HG03135 (cell line): ENCODE data around the gene CBR3.

Source experiments
- ATAC-seq: cut with Tn5 transposase; IDR thresholded peaks from one replicate; pipeline ENCODE4 v1.9.1; 2021; ENCODE audit warnings: mild to moderate bottlenecking, moderate library complexity; ENCODE audit not compliant: unreplicated experiment

CBR3 gene

DNA sequence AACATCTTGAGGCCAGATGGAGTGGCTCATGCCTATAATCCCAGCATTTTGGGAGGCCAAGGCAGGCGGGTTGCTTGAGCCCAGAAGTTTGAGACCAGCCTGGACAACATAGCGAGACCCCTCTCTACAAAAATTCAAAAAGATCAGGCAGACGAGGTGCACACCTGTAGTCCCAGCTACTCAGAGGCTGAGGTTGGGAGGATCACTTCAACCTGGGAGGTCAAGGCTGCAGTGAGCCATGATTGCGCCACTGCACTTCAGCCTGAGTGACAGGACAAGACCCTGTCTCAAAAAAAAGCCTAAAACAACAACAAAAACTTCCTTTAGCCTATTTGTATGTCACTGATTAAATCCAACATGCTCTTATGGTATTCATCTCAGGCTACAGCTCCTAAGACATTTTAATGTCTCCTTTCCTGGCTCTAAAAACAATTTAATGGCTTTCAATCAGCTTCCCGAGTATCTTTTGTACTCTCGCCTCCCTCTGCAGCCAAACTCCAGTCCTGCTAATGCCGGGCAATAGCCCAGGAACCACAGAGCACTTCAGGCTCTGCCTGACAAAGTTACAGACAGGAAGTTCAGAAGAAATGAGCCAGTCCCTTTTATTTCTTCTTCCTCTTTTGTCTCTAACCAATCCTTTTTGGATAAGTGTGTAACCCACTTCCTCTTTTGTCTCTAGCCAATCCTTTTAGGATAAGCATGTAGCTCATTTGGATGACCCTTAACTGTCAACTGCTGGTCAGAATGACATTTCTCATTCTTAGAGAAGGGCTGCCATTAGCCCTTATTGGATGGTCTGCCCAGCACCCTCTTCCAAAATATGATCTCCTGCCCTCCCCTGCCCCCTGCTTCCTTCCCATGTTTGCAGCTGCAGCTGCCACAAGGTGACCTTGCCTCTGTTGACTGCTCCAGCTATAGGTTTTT lies 15.2 kb downstream of the CBR3 start:
- ATAC-seq, result peak; percentile 52

DNA sequence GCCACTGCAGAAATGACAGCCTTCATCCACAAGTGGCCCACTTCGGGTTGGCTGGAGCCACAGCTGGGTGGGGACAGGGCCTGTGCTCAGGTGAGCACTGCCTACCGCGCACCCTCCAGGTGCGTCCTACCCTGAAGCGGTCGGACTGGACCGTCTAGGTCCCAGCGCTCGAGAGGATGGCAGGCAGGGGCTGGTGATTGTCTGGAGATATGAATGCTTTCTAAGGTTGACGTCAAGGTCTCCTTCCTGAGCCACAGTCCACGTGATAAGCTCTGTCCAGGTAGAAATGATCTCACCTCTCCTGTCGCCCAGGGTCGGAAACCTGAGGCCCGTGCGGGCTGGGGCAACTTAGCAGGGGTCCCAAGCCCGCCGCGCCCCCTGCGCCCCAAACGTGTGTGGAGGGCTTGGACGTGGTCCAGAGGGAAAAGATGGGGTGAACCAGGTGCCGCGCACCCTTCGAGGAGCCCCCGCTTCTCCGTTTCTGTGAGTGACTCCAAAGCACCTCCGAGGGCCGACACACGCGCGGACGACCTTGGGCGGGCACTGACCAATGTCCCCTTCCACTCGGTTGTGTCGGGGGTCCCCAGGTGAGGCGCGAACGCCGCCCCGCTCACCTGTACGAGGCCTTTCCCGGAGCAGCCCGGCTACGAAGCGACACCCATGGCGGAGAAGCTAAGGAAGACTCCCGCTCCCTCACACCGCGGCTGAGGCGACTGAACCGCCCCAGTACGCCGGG lies 20.9 kb downstream of the CBR3 start:
- ATAC-seq, result no peak

DNA sequence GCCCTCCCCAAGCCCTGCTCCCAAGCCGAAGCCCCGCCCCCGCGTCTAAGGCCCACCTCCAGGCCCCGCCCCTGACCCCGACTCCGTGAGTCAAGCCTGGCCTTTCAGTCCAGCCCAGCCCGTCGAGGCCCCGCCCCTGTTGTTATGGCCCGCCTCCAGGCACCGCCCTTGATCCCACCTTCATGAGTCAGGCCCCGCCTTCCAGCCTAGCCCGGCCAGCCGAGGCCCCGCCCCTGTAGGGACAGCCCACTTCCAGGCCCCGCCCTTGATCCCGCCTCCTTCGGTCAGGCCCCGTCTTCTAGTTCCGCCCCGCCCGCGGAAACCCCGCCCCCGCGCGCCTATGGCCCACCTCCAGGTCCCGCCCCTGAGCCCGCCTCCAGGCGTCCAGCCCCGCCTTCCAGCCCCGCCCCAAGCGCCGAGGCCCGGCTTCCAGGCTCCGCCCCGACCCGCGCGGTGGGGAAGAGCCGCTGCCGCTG lies 21.5 kb downstream of the CBR3 start:
- ATAC-seq, result peak; percentile 94

DNA sequence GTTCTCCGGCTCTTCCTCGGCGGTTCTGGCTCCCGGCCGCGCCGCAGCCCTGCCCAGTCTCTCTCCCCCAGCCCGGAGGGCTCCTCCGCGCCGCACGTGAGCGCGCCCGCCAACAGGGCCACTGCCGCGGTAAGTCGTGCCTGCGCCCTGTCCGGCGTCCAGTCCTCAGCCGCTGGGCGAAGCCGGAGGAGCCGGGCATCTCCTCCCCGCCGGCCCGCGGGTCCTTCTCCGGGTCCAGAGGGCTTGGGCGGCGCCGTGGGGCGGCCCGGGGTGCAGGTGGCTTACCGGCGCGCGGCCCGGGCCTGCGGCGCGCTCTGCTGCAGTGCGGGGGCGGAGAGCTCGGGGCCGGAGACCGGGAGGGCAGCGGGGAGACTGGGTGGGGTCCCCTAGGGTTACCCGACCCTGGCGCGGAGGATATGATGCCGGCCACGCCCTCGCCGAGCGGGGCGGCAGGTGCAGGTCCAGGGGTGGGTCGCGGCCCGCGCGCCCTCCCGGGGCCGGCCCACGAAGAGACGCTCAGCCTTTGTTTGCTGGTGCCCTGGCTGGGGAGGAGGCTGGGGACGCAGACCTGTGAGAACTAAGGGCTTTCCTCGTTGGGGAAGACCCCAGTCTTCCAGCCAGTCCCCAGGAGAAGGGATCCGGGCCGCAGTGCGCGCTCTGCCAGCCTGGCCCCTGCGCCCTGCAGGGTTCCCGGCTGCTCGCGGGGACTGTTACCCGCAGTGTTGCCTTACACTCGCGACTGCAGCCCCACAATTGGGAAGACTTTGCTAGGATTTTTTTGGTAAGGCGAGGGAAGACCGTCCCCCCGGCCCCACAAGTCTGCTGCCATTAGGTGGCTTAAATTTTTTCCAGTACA lies 22.2 kb downstream of the CBR3 start, which contains the start of gene DOP1B:
DOP1B (plus strand) TSS at position 10 of the 856 bp plus-strand sequence. CDS start 7,910 bp downstream, outside the sequence.
- ATAC-seq, result peak; percentile 16

DNA sequence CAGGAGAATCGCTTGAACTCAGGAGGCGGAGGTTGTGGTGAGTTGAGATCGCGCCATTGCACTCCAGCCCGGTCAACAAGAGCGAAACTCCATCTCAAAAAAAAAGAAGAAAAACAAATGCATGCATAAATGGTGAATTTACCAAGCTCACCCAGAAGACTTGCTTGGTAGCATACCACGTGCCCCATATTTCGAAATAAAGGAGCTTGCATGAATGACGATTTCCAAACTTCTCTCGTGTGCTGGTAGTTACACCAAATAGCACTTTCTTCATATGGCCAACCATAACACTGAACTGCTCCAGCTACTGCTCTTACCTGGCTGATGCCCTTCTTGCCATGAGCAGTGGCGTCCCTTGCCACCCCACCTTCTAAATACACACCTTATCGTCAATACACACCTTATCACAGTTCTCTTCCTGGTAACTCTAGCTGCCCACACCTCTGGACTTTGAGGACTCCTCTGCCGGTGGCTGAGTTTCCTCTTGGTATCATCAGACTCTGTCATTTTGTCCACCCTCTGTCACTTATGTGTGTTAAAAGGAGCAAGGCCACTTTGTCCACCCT lies 24.6 kb downstream of the CBR3 start:
- ATAC-seq, result no peak

DNA sequence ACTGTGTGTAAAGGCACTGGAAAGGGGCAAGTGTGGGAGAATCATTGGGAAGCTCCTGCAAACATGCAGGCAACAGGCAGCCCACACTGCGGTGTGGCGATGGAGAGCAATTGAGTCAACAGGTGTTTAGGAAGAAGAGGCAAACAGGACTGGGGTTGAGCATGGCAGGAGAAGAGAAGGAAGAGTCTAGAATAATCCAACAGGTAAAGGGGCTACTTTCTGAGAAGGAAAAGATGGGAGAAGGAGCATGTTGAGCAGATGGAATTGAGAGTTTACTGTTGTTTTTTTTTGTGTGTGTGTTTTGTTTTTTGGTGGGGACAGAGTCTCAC lies 25.9 kb downstream of the CBR3 start:
- no peak for ATAC-seq

DNA sequence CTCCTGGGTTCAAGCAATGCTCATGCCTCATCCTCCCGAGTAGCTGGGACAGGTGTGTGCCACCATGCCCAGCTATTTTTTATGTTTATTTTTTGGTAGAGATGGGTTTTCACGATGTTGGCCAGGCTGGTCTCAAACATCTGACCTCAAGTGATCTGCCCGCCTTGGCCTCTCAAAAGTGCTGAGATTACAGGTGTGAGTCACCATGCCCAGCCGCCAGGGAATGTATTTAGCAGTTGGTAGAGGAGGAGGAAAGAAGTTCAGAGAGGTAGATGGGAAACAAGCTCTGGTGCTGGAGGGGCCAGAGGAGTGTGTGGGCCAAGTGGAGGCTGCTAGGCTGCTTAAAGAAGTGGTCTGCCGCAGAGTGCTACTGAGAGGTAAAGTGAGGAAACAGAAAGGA lies 27.8 kb downstream of the CBR3 start:
- no peak for ATAC-seq

DNA sequence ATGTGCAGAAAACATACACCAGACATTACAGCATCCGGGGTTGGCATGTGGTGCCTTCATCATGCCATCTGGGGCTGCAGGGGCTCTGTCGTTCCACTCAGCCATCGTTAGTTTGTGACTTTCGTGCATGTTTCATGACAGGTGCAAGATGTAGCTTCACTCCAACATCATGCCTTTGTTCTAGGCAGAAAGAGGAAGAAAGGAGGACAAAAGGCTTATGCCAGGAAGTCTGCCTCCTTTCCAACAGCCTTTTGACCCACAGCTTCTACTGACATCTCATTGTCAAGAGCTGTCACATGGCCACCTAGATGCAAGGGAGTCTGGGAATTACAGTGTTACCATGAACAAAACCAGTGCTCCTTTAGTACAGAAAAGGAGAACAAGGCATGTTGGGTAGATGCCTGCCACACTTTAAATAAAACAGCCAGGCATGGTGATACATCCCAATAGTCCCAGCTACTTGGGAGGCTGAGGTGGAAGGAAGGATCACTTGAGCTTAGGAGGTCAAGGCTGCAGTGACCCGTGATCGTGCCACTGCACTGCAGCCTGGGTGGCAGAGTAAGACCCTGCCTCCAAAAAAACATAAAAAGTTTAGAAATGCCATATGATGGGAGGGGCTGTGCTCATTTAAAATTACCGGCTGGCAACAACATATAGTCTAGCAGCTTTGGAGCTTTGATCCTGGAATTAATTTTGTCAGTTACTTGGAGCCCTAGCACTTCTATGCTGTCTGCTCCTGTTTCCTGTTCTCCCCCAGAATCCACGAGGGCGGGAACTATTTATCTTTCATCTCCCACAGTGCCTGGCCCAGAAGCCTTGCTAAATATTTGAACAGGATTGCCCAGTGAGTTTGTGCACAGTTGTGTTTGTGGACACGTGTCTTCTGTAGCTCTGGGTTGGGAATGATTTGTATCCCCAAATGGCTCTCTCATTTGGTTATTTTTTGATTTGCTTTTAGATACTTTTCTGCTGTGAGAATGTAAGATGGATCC lies 29.2 kb downstream of the CBR3 start:
- ATAC-seq, result no peak

DNA sequence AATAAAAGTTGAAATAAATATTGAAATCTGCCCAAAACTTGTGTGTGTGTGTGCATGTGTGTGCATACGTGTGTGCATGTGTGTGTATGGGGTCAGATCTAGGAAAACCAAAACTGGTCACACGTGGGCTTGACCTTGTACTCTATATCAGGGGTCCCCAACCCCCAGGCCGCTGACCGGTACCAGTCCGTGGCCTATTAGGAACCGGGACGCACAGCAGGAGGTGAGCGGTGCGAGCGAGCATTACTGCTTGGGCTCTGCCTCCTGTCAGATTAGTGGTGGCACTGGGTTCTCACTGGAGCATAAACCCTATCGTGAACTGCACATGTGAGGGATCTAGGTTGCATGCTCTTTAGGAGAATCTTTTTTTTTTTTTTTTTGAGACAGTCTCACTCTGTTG lies 30.5 kb downstream of the CBR3 start:
- ATAC-seq, result no peak

DNA sequence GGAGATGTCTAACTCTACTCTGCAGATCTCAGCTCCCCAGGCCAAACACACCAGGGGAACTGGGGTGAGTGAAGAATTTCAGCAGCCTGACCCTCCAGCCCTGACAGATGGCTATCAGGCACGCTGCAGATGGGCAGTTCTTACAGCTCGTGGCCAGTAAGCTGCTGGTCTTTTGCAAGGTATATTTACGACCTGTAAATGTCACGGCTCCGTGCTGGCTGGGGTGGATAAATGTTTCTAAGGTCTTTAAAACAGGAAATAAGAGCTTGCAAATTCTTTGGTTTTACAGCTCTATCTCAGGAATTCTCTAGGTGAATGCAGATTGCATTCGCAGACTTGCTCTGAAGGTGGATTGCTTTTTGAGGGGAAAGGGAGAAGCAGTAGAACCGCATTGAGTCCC lies 31.8 kb downstream of the CBR3 start:
- ATAC-seq, result no peak

DNA sequence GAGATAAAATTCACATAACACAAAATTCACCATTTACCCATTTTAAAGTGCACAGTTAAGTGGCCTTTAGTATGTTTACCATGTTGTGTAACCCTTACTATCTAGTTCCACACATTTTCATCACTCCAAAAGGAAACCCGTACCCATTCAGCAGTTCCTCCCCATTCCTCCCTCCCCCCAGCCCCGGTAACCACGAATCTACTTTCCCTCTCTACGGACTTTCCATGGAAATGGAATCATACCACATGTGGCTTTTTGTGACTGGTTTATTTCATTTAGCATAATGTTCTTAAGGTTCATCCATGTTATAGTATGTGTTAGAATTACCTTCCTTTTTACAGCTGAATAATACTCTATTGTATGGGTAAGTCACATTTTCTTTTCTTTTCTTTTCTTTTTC lies 32.7 kb downstream of the CBR3 start:
- ATAC-seq, result no peak

DNA sequence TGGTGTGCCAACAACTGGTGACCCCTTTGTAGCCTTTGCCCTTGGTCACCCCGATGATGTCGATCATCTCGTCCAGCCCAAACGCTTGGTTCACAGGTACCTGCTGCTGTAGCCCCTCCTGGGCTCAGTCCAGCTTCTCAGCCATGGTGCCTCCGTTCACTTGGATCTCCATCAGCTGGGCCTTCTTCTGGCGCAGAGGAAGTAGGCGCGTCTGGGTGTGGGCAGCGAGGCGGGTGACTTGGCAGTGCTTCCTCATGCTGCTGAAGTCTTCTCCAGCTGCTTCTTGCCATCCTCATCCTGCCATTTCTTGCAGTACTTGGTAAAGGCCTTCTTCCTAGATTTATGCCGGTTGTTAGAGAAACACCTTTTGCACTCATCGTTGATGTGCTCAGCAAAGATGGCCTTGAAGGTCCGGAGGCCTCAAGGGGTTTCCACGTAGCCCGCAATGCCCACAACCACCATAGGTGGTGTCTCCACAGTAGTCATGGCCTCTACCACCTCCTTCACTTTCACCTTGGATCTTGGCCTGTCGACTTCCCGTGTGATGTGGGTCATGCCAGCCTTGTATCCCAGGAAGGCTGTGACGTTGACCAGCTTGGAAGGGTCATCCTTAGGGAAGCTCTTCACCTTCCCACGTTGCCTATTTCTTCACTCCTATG lies 34.7 kb downstream of the CBR3 start:
- no peak for ATAC-seq

DNA sequence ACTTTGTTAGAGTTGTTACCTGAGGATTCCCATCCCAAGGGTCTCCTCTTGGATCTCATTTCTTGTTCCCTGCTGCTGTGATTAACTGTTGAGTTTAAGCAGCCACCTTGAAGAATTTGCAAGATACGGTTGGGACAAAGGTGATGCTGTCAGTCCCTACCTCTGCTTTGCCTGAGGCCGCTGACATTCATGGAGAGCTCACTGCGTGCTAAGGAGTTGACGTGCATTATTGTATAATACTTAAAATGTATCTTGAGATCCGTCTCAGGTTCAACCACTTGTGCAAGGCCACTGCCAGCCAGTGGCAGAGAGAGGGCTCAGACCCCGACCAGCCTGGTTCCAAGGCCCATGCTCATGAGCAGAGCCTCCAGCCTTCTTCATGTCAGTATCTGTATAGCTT lies 35.9 kb downstream of the CBR3 start:
- ATAC-seq, result no peak

DNA sequence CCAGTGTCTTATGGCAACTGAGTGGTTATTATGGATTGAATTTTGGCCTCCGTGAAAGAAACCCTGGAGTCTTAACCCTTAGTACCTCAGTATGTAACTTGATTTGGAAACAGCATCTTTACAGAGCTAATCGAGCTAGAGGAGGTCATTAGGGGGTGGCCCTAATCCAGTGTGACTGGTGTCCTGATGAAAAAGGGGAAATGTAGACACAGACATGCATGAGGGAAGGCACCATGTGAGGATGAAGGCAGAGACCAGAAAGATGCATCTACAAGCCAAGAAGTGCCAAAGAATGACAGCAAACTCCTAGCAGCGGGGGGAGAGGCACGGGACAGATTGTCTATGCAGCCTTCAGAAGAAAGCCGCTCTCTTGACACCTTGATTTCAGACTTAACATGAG lies 36.5 kb downstream of the CBR3 start:
- ATAC-seq, result no peak

DNA sequence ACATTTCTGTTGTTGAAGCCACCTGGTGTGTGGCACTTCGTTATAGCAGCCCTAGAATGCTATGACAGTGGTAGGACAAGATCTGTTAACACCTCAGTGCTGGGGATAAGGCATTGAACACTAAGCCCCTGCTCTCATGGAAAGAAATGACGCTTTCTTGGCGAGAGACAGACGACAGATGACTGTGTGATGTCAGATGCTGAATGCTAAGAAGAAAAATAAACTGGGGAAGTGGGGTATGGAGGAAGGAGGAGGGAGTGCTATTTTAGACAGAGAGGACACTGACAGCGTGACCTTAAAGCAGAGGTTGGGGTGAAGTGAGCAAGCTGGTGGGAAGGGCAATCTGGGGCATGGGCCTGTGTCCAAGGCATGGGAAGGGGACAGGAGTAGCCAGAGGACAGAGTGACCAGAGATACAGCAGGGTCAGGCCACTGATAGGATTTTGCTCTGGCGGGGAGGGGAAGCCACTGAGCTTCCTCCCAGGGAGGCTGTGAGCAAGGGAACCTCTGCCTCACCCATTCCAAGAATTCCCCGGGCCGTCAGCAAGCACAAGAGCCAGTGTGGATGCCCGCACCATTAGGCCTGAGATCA lies 37.0 kb downstream of the CBR3 start:
- ATAC-seq, result no peak

DNA sequence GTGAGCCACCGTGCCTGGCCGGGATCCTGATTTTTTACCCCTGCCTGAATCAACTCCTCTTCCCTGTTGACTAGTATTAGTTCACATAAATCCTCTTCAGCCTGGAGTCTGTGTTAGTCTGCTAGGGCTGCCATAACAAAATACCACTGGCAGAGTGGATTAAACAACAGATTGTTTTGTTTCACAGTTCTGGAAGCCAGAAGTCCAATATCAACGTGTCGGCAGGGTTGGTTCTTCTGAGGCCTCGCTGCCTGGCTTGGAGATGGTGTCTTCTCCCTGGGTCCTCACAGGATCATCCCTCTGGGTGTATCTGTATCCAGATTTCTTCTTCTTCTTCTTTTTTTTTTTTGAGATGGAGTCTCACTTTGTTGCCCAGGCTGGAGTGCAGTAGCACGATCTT lies 39.9 kb downstream of the CBR3 start:
- no peak for ATAC-seq

DNA sequence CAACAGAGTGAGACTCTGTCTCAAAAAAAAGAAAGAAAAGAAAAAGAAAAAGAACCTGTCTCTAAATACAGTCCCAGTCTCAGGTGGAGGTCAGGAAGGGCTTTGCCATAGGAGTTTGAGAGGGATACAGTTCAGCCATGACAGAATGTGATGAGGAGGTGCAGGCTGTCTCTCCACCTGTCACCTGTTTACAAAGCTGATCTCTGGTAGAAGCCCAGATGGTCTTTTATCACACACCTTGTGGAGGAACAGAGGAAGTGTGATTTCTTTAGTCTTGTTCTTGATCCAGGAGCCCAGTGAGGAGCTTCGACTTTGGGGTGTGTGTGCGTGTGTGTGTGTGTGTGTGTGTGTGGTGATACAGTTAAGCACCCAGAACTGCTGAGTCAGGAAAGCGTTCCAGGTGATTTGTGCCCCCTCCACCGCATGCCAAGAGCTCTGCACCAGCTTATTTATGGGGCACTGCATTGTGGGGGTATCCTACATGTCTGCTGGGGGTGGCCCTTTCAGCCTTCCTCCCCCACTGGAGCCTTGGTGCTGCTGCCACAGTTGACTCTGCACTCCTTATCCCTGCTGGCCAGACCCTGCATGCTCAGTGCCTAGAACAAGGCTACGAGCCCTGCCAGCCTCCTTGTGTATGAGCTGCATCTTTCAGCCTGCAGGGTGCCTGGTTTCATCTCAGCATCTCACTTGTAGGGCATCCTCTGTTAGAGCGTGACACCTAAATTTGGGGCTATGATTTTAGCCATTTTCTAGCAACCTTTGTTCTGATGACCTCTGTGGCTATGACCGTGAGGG lies 41.1 kb downstream of the CBR3 start:
- ATAC-seq, result no peak

DNA sequence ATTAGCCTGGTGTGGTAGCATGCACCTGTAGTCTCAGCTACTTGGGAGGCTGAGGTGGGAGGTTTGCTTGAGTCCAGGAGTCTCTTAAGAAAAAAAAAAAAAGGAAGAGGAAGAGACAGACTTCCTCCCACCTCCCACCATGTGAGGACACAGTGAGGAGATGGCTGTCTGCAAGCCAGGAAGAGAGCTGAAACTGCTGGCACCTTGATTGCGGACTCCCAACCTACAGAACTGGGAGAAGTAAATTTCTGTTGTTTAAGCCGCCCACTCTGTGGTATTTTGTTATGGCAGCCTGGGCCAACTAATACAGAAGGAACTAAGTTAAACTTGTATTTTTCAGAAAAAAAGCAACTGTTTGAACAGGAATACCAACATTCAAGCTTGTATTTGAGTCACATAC lies 43.5 kb downstream of the CBR3 start:
- ATAC-seq, result no peak
